GOT3 (cell line): ENCODE data around the gene ST7.

Source experiments
- DNase-seq: peaks from one replicate; lab custom pipeline; 2025; ENCODE audit warnings: mixed read lengths; lab: John Stamatoyannopoulos, UW

Gene ST7

GRCh38 chr7:117067340-117067739, 114.0 kb downstream of the ST7 start:
- no peak for DNase-seq

DNA sequence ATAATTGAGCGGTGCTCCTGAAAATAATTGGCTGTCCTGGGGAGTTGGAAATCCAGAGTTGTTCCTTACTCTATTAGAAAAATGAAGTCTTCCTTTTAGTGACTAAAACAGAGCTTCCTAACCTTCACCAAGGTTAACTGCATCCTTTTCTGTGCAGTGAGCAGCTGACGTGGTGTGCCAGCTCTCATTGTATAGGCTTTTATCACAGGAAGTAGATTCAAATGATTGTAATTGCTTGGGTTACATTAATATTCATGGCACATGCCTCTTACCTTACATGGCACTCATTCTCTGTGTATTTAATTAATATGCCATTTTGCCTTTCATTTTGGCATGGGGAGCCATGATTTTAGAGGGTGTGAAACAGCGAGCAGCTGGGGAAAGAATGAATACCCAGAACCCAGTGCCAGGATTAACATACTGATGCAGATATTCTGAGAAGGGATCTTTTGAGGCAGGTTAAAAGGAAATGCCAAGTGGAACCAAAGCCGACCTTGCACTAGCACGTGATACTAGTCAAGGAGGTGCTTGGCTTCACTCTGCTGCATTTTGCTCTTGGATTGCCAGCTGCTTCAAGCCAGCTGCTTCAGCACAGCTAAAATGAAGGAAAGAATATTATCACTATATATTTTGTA, 115.3 kb downstream of the ST7 start:
- no peak for DNase-seq

GRCh38 chr7:117069379-117069778, 116.1 kb downstream of the ST7 start:
- DNase-seq: no peak

- no peak for DNase-seq
These were observed 118.2 kb downstream of the ST7 start for GRCh38 chr7:117071551-117071950.

GRCh38 chr7:117072620-117073118, 119.4 kb downstream of the ST7 start:
- DNase-seq: no peak

DNA sequence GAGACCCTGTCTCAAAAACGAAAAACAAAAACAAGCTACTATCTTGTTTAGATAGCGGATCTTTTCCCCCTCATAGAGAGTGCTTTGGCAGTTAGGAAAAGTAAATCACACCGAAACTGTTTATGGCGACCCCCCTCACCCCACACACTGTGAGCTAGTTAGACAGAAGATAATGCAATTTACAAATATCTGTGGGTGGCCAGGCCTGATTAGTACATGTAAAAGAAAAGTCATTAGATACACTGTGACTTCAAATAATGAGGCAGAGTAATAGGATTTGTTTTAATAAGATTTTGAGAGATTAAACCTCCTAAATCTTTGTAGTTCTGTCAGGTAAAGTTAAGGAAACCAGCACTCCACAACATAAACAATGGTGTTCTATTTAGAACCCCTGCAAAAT, 121.1 kb downstream of the ST7 start:
- no peak for DNase-seq

GRCh38 chr7:117075934-117076333, 122.6 kb downstream of the ST7 start:
- DNase-seq: no peak

- DNase-seq: no peak
These were observed 123.2 kb downstream of the ST7 start for GRCh38 chr7:117076426-117076943.

DNA sequence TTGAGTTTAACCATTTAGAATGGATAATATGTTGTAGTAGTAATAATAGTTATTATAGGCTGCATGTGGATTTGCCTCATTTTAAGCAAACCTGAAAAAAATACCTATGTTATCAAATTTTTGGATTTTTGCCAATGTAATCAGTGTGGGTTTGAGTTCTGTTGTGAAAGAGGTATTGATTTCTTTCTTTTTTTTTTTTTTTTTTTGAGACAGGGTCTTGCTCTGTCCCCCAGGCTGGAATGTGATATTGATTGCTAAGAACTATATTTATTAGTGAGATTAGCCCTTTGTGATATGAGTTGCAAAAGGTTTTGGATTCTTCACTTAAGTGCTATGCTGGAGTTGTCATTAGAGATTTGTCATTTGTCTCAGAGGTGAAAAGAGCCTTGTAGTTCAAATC, 124.4 kb downstream of the ST7 start:
- DNase-seq: no peak

GRCh38 chr7:117082647-117083046, 129.3 kb downstream of the ST7 start:
- no peak for DNase-seq

GRCh38 chr7:117083648-117084047, 130.3 kb downstream of the ST7 start:
- no peak for DNase-seq

- DNase-seq: no peak
These were observed 131.0 kb downstream of the ST7 start for GRCh38 chr7:117084286-117084685.

GRCh38 chr7:117085275-117085674, 132.0 kb downstream of the ST7 start:
- DNase-seq: no peak

GRCh38 chr7:117085769-117086463, 132.6 kb downstream of the ST7 start:
- no peak for DNase-seq

DNA sequence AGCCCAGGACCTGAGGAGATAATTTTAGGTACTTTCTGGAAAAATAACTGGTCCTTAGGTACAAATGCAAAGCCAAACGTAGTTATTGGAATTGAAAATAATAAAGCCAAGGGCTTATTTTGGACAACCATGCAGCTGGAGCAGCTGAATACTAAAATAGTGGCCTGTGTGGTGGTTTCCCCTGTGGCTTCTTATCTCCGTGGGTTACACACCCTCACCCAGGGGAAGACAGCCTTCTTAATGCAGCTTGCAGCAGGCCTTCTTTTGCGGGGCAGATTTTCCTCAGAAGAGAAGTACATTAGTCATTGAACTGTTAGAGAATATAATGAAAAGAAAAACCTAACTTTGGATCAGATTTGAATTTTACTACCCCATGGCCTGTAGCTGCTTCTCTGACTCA, 133.5 kb downstream of the ST7 start:
- no peak for DNase-seq

- no peak for DNase-seq
These were observed 134.5 kb downstream of the ST7 start for GRCh38 chr7:117087639-117088396.

DNA sequence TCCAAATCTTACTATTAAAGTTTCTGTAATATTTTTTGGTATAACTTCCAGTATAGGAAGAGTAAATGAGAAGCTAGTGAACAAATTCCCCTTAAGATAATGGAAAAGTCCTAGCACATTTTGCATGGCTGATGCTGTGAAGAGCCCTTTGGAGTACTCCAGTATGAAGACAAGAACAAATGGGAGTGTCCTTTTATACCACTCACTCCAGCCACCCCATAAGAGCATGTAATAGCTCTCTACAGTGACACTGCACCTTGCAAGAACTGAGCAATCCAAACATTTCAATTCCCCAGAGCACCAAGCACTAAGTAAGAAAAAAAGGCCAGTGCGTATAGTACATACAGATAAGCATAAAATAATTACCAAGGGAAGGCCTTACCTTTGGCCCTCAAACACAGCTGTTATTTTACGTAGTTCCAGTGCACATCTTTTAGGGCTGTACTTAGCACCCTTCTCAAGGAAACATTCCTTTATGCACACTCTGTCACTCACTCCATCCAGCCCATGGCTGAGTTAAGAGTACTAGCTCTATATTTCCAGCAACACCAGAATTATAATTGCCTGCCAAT, 135.4 kb downstream of the ST7 start:
- DNase-seq: no peak

DNA sequence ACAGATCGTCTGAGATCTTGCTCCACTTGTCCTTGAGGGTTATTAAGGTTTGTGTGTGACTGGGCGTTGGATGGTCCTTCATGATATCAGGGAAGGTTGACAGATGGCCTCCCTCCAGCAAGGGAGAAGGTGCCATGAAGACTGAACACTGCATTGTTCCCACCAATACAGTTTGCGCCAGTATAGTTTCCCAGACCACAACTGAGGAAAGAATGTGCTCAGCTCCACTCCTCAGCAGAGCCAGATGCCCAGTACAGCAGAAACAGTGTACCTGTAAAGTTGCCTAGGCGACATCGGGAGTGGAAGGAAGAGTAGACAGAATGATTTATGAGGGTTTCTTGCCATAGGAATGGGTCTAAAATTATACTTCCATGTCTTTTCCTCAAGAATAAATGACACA, 137.5 kb downstream of the ST7 start:
- no peak for DNase-seq

DNA sequence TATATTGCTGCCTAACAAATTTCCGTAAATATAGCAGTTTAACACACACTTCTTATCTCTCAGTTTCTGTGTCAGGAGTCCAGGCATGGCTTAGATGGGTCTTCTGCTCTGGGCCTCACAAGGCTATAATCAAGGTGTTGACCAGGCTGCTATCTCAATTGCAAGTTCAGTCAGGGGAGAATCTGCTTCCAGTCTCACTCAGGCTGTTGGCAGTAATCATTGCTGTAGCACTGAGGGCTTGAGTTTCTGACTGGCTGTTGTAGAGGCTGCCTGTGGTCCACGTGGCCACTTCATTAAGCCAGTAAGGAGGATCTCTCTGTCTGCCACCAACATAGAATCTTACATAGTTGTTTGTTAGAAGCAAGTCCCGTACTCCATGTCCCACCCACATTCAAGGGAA, 138.4 kb downstream of the ST7 start:
- DNase-seq: no peak

- DNase-seq: no peak
These were observed 139.5 kb downstream of the ST7 start for GRCh38 chr7:117092785-117093184.

GRCh38 chr7:117094457-117094856, 141.2 kb downstream of the ST7 start:
- DNase-seq: no peak

DNA sequence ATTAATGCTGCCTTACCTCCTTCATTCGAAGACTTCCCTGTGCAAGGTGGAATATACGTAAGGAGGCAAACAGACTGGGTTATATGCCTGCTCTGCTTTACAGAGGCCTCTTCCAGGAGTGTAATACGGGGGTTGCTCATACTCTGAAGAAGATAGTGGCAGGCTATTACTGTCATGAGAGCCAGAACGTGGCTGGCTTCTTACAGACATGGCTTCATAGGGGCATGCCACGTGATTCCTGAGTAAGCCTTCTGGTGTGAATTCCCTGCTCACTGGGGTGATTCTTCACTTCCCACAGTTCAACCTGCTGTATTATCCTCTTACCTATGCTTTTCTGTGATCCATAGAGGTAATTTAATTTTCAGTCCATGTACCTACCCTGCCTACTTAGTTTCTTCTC, 141.8 kb downstream of the ST7 start:
- no peak for DNase-seq
